Ascending aorta (tissue), 2 donors: ENCODE data around the gene PRDM5. TPM values are rescaled to one million over a fixed set of nuclear protein-coding genes. Genes with fewer than 3 reads are reported as not detected.

Source experiments
- DNase-seq, 2 donors: peaks; one replicate each; pipeline ENCODE4 v3.0.0-alpha.2; 2019; ENCODE audit warnings: low spot score in 2 of 2
- H3K27ac ChIP-seq, 2 donors: fragments of 200-600 bp; sonication (generic); one replicate each; pipeline ENCODE4 v1.5.1; 2016 to 2017; ENCODE audit warnings: mild to moderate bottlenecking in 1 of 2
- H3K27me3 ChIP-seq: fragments of 200-600 bp; sonication (generic); one replicate; pipeline ENCODE4 v1.5.1; 2017
- H3K36me3 ChIP-seq, 2 donors: fragments of 200-600 bp; sonication (generic); one replicate each; pipeline ENCODE4 v1.5.1; 2016
- H3K4me1 ChIP-seq, 2 donors: fragments of 200-600 bp; sonication (generic); one replicate each; pipeline ENCODE4 v1.5.1; 2016 to 2017; ENCODE audit warnings: mild to moderate bottlenecking in 1 of 2
- H3K4me3 ChIP-seq, 2 donors: fragments of 200-600 bp; sonication (generic); one replicate each; pipeline ENCODE4 v1.5.1; 2016 to 2017; ENCODE audit warnings: mild to moderate bottlenecking in 1 of 2
- H3K9me3 ChIP-seq, 2 donors: fragments of 200-600 bp; sonication (generic); one replicate each; pipeline ENCODE4 v1.5.1; 2016
- CTCF ChIP-seq, 3 experiments: fragments of 200-600 bp in 2 of 3; fragments of 450-650 bp in 1 of 3; sonication (generic) in 2 of 3; IDR thresholded peaks; one replicate each; pipeline ENCODE4 v1.5.1; 2016 to 2019; ENCODE audit warnings: antibody characterized with exemption in 3 of 3, mild to moderate bottlenecking in 1 of 3, moderate library complexity in 1 of 3
- intact Hi-C: fragments of 100-400 bp; cut with DNase I; formaldehyde crosslinking; loops from one replicate; pipeline ENCODE4 v1.15.1; 2023
- total RNA-seq: library from RNA; depleted of rRNA; stranded (reverse); fragments of >200 nt; gene quantifications from one replicate; pipeline ENCODE4 v1.1.0, GENCODE V29; 2016

PRDM5 gene
- total RNA-seq, 1 donor from 2014 or later: 14.9 TPM

GRCh38 chr4:120798570-120798969, 124.0 kb downstream of the PRDM5 start:
- Histone ChIP-seq H3K27ac (no peak overlapping the region), H3K4me3 (no peak overlapping the region), H3K27me3 (no peaks in the 10 kb centered on the region), H3K36me3 (no peaks in the 10 kb centered on the region), H3K9me3 (no peaks in the 10 kb centered on the region), H3K4me1 (peaks cover 0 to 9% of the 10 kb centered on the region in 2 donors)
- no peak for TF ChIP-seq CTCF (IDR thresholded peaks at IDR 0.05)
- intact Hi-C loops: no loop called here
- no peak for DNase-seq

- no peak for DNase-seq
These were observed 126.3 kb downstream of the PRDM5 start for GRCh38 chr4:120796271-120796670.

GRCh38 chr4:120785202-120785601, 137.3 kb downstream of the PRDM5 start:
- H3K36me3 ChIP-seq: no peaks in the 10 kb centered on the region
- no peak for DNase-seq
- intact Hi-C loops: no loop called here
- no peaks in the 10 kb centered on the region for H3K4me1 ChIP-seq
- H3K27ac ChIP-seq: no peak overlapping the region
- no peak for TF ChIP-seq CTCF (IDR thresholded peaks at IDR 0.05)
- H3K4me3 ChIP-seq: no peak overlapping the region
- H3K9me3 ChIP-seq: no peaks in the 10 kb centered on the region
- no peaks in the 10 kb centered on the region for H3K27me3 ChIP-seq

More at GRCh38 chr4:120796271-120796670, 126.3 kb downstream of the PRDM5 start:
- peaks cover 0 to 6% of the 10 kb centered on the region in 2 donors for H3K4me1 ChIP-seq
- no peak overlapping the region for H3K27ac ChIP-seq
- TF ChIP-seq CTCF (IDR thresholded peaks at IDR 0.05): no peak
- H3K9me3 ChIP-seq: no peaks in the 10 kb centered on the region
- no peak overlapping the region for H3K4me3 ChIP-seq
- intact Hi-C loops: no loop called here
- no peaks in the 10 kb centered on the region for H3K27me3 ChIP-seq
- H3K36me3 ChIP-seq: no peaks in the 10 kb centered on the region

- intact Hi-C loops: no loop called here
- Histone ChIP-seq H3K4me1 (no peaks in the 10 kb centered on the region), H3K27ac (no peak overlapping the region), H3K27me3 (no peaks in the 10 kb centered on the region), H3K4me3 (no peak overlapping the region), H3K36me3 (no peaks in the 10 kb centered on the region), H3K9me3 (no peaks in the 10 kb centered on the region)
- DNase-seq: no peak
- no peak for TF ChIP-seq CTCF (IDR thresholded peaks at IDR 0.05)
These were observed 145.1 kb downstream of the PRDM5 start for GRCh38 chr4:120777459-120777858.

- intact Hi-C loops: no loop called here
- no peak overlapping the region for H3K4me3 ChIP-seq
- H3K27me3 ChIP-seq: no peaks in the 10 kb centered on the region
- H3K27ac ChIP-seq: no peak overlapping the region
- H3K9me3 ChIP-seq: no peaks in the 10 kb centered on the region
- DNase-seq: no peak
- H3K4me1 ChIP-seq: no peaks in the 10 kb centered on the region
- no peak for TF ChIP-seq CTCF (IDR thresholded peaks at IDR 0.05)
- no peaks in the 10 kb centered on the region for H3K36me3 ChIP-seq
These were observed 147.1 kb downstream of the PRDM5 start for GRCh38 chr4:120775431-120775830.

- Histone ChIP-seq H3K9me3 (no peaks in the 10 kb centered on the region), H3K4me1 (no peaks in the 10 kb centered on the region), H3K27me3 (no peaks in the 10 kb centered on the region), H3K4me3 (no peak overlapping the region), H3K36me3 (no peaks in the 10 kb centered on the region), H3K27ac (no peak overlapping the region)
- intact Hi-C loops: no loop called here
- DNase-seq: no peak
- no peak for TF ChIP-seq CTCF (IDR thresholded peaks at IDR 0.05)
These were observed 148.9 kb downstream of the PRDM5 start for GRCh38 chr4:120773641-120774040.
